PC-3 (cell line): ENCODE results near the gene LDLRAP1. TPM values are rescaled to one million over a fixed set of nuclear protein-coding genes. Genes with fewer than 3 reads are reported as not detected.

ENCODE experiments used
- ATAC-seq: fragments of 200-7000 bp; cut with Tn5 transposase; 2 replicates; pipeline ENCODE4 v1.9.1; 2020; ENCODE audit warnings: mild to moderate bottlenecking, moderate library complexity
- BruUV-seq: library from RNA; stranded (reverse); fragments of 400-500 nt; replicated peaks from 2 replicates; lab custom pipeline; 2021; lab: Mats Ljungman, UMichigan
- CTCF ChIA-PET: fragments of 300-600 bp; sonication (Branson Sonifier 250); formaldehyde crosslinking; loops from one replicate; lab custom pipeline; 2022; ENCODE audit warnings: antibody characterized with exemption; lab: Charles Lee
- POLR2A ChIA-PET: fragments of 300-600 bp; sonication (Branson Sonifier 250); formaldehyde crosslinking; loops from one replicate; lab custom pipeline; 2022; ENCODE audit warnings: antibody characterized with exemption; ENCODE audit not compliant: unreplicated experiment; lab: Charles Lee
- DNase-seq: peaks from one replicate; pipeline ENCODE4 v3.0.0-alpha.2; 2015
- H2AFZ ChIP-seq: fragments of 300-600 bp; sonication (generic); 2 replicates; pipeline ENCODE4 v1.6.0; 2016; ENCODE audit warnings: antibody characterized with exemption, low read length
- H3F3A ChIP-seq: fragments of 300-600 bp; sonication (generic); one replicate; pipeline ENCODE4 v1.6.0; 2017; ENCODE audit warnings: antibody characterized with exemption, low read length, control low read depth, mild to moderate bottlenecking; ENCODE audit not compliant: unreplicated experiment
- H3K27ac ChIP-seq: fragments of 300-600 bp; sonication (generic); 2 replicates; pipeline ENCODE4 v1.5.1; 2016; ENCODE audit warnings: mild to moderate bottlenecking, low read length
- H3K27me3 ChIP-seq: fragments of 300-600 bp; sonication (generic); 2 replicates; pipeline ENCODE4 v1.6.1; 2016; ENCODE audit warnings: low read length, mixed read lengths
- H3K36me3 ChIP-seq: fragments of 300-600 bp; sonication (generic); 2 replicates; pipeline ENCODE4 v1.6.1; 2016; ENCODE audit warnings: low read depth, mixed run types, low read length, mixed read lengths
- H3K4me1 ChIP-seq: fragments of 300-600 bp; sonication (generic); 2 replicates; pipeline ENCODE4 v1.5.1; 2016; ENCODE audit warnings: low read length; ENCODE audit not compliant: insufficient read depth
- H3K4me2 ChIP-seq: fragments of 300-600 bp; sonication (generic); 2 replicates; pipeline ENCODE4 v1.6.0; 2016; ENCODE audit warnings: low read length
- H3K4me3 ChIP-seq: fragments of 300-600 bp; sonication (generic); 2 replicates; pipeline ENCODE4 v1.5.1; 2016; ENCODE audit warnings: mild to moderate bottlenecking, low read length, mixed read lengths
- H3K79me2 ChIP-seq: fragments of 300-600 bp; sonication (generic); 2 replicates; pipeline ENCODE4 v1.6.1; 2017; ENCODE audit warnings: low read length, mixed read lengths
- H3K9ac ChIP-seq: fragments of 300-600 bp; sonication (generic); 2 replicates; pipeline ENCODE4 v1.6.0; 2016; ENCODE audit warnings: mild to moderate bottlenecking, low read length
- H3K9me2 ChIP-seq: fragments of 300-600 bp; sonication (generic); replicated peaks from 2 replicates; pipeline ENCODE4 v1.6.1; 2016; ENCODE audit warnings: mixed run types, low read length, mixed read lengths
- H3K9me3 ChIP-seq: fragments of 300-600 bp; sonication (generic); 2 replicates; pipeline ENCODE4 v1.6.1; 2016; ENCODE audit warnings: low read length, mixed read lengths
- H4K20me1 ChIP-seq: fragments of 300-600 bp; sonication (generic); 2 replicates; pipeline ENCODE4 v1.6.1; 2016; ENCODE audit warnings: low read length, mixed read lengths
- CTCF ChIP-seq: fragments of 300-600 bp; sonication (generic); conservative IDR thresholded peaks from 2 replicates; pipeline ENCODE4 v1.5.1; 2017; ENCODE audit warnings: antibody characterized with exemption, low read depth, mild to moderate bottlenecking, low read length
- EZH2 ChIP-seq: fragments of 300-600 bp; sonication (generic); IDR thresholded peaks from one replicate; pipeline ENCODE4 v1.6.1; 2017; ENCODE audit warnings: antibody characterized with exemption, mild to moderate bottlenecking, low read length; ENCODE audit not compliant: unreplicated experiment
- EZH2phosphoT487 ChIP-seq: fragments of 300-600 bp; sonication (generic); IDR thresholded peaks from 2 replicates; pipeline ENCODE4 v1.6.1; 2018; ENCODE audit warnings: mild to moderate bottlenecking, antibody characterized with exemption, low read length, borderline replicate concordance
- intact Hi-C: fragments of 100-400 bp; cut with micrococcal nuclease; formaldehyde crosslinking; loops from 2 replicates; pipeline ENCODE4 v1.9.0; 2023
- total RNA-seq: library from RNA; depleted of rRNA; stranded (reverse); fragments of >200 nt; gene quantifications from 2 replicates; pipeline ENCODE4 v1.2.3, GENCODE V29; 2014

The LDLRAP1 gene
- total RNA-seq, 1 experiment from 2014 or later, result 26.5 TPM

GRCh38 chr1:25615172-25615541, 71.8 kb downstream of the LDLRAP1 start:
- H2AFZ ChIP-seq, result no peak overlapping the region
- peak overlapping the region; percentile 89 for H3K4me2 ChIP-seq
- no peak overlapping the region for H3K9ac ChIP-seq
- no peaks in the 10 kb centered on the region for H3K27me3 ChIP-seq
- no TSS peak for BruUV-seq
- no peak for ATAC-seq
- POLR2A ChIA-PET, result no interaction called here
- peak overlapping the region; percentile 75; the same call in 1 of the 2 replicates for H3K4me3 ChIP-seq
- H3K9me2 ChIP-seq, result no peaks in the 10 kb centered on the region
- no peaks in the 10 kb centered on the region for H3K36me3 ChIP-seq
- TF ChIP-seq EZH2 (no peak), EZH2phosphoT487 (no peak), CTCF (no peak)
- no peaks in the 10 kb centered on the region for H3F3A ChIP-seq
- intact Hi-C loops, result no loop called here
- H3K9me3 ChIP-seq, result no peaks in the 10 kb centered on the region
- H4K20me1 ChIP-seq, result no peaks in the 10 kb centered on the region
- no peaks in the 10 kb centered on the region for H3K79me2 ChIP-seq
- CTCF ChIA-PET, result interaction anchor here (0.5 kb wide), 1 partner anchor 382 kb away, joined by 3 read pairs; the partner anchor contains the start of gene PAFAH2
- peaks cover 23% of the 10 kb centered on the region for H3K4me1 ChIP-seq
- peak; percentile 54 for DNase-seq
- no peak overlapping the region for H3K27ac ChIP-seq

- BruUV-seq, result no TSS peak
- Histone ChIP-seq H3K4me1 (peaks cover 19% of the 10 kb centered on the region), H2AFZ (peak overlapping the region; percentile 88), H3K79me2 (no peaks in the 10 kb centered on the region), H3K9ac (no peak overlapping the region), H3F3A (no peaks in the 10 kb centered on the region), H3K9me2 (no peaks in the 10 kb centered on the region), H3K9me3 (no peaks in the 10 kb centered on the region), H4K20me1 (no peaks in the 10 kb centered on the region), H3K4me3 (peak overlapping the region; percentile 75), H3K27me3 (no peaks in the 10 kb centered on the region), H3K4me2 (peak overlapping the region; percentile 89), H3K36me3 (no peaks in the 10 kb centered on the region), H3K27ac (no peak overlapping the region)
- ChIA-PET CTCF (interaction anchor here (0.5 kb wide), 1 partner anchor 374 kb away, joined by 4 read pairs; no protein-coding TSS in a partner anchor), POLR2A (no interaction called here)
- intact Hi-C loops, result no loop called here
- no peak for DNase-seq
- ATAC-seq, result peak; percentile 12
- no peak for TF ChIP-seq CTCF
- TF ChIP-seq EZH2phosphoT487, result no peak
- no peak for TF ChIP-seq EZH2
Measured at GRCh38 chr1:25615563-25616094, 72.2 kb downstream of the LDLRAP1 start.
